HepG2 (cell line): ENCODE data around the gene ARHGEF6. TPM values are rescaled to one million over a fixed set of nuclear protein-coding genes. Genes with fewer than 3 reads are reported as not detected.

Experiments
- ATAC-seq: fragments of 200-7000 bp; cut with Tn5 transposase; 3 replicates; pipeline ENCODE4 v1.9.1; 2020; ENCODE audit warnings: mild to moderate bottlenecking, moderate library complexity
- BruUV-seq: library from RNA; stranded (reverse); fragments of 400-500 nt; replicated peaks from 2 replicates; lab custom pipeline; 2021; lab: Mats Ljungman, UMichigan
- CTCF ChIA-PET: fragments of 300-600 bp; formaldehyde crosslinking; extraction: SDS; loops from one replicate; lab custom pipeline; 2021; ENCODE audit warnings: low total read pairs, inconsistent platforms, low intra/inter-chr PET ratio; lab: Yijun Ruan, JAX
- POLR2A ChIA-PET: fragments of 350-600 bp; sonication (Branson Sonifier 250); formaldehyde crosslinking; loops from one replicate; lab custom pipeline; 2020; ENCODE audit warnings: antibody characterized with exemption, inconsistent platforms; lab: Yijun Ruan, JAX
- DNase-seq: peaks from one replicate; pipeline ENCODE4 v3.0.0-alpha.2; 2015; ENCODE audit warnings: low spot score
- FAIRE-seq: peaks from 3 replicates; lab custom pipeline; 2011; peaks lifted over from hg19 to GRCh38; lab: Jason Lieb, UNC
- H2AFZ ChIP-seq: one replicate; pipeline ENCODE4 v1.6.1; 2011; ENCODE audit warnings: low read length, inconsistent platforms
- H3K27ac ChIP-seq: fragments of 300-600 bp; 3 replicates; pipeline ENCODE4 v1.8.0; 2011; ENCODE audit warnings: mixed run types, mild to moderate bottlenecking, mixed read lengths, low read length, inconsistent platforms; ENCODE audit not compliant: insufficient read depth; ENCODE audit errors: extremely low read length
- H3K27me3 ChIP-seq, 2 experiments: fragments of 200-600 bp in 1 of 2; 2 replicates in 1 of 2; 3 replicates in 1 of 2; pipeline versions ENCODE4 v1.6.0 to v1.8.0; 2011; ENCODE audit warnings: low read length in 2 of 2, mild to moderate bottlenecking in 2 of 2, moderate library complexity in 2 of 2, inconsistent platforms in 1 of 2; ENCODE audit not compliant: insufficient read depth in 2 of 2, control insufficient read depth in 1 of 2
- H3K36me3 ChIP-seq, 2 experiments: fragments of 200-600 bp in 1 of 2; replicated peaks in 1 of 2; 2 replicates in 1 of 2; 3 replicates in 1 of 2; pipeline versions ENCODE4 v1.5.1 to v1.8.0; 2011; ENCODE audit warnings: low read length in 2 of 2, inconsistent platforms in 1 of 2; ENCODE audit not compliant: insufficient read depth in 2 of 2, control insufficient read depth in 1 of 2
- H3K4me1 ChIP-seq: 2 replicates; pipeline ENCODE4 v1.5.1; 2012; ENCODE audit warnings: low read length, inconsistent platforms; ENCODE audit not compliant: insufficient read depth
- H3K4me2 ChIP-seq: 2 replicates; pipeline ENCODE4 v1.6.0; 2011; ENCODE audit warnings: low read depth, low read length, inconsistent platforms
- H3K4me3 ChIP-seq, 3 experiments: fragments of 200-600 bp in 1 of 3; sonication (generic), shearing (Covaris generic) in 1 of 3; replicated peaks in 1 of 3; 2 replicates each; pipeline ENCODE4 v1.5.1; 2011 to 2016; ENCODE audit warnings: low read length in 3 of 3, inconsistent platforms in 2 of 3, low read depth in 2 of 3, mild to moderate bottlenecking in 2 of 3, control low read depth in 1 of 3, mixed read lengths in 1 of 3; ENCODE audit not compliant: insufficient read depth in 1 of 3
- H3K79me2 ChIP-seq: one replicate; pipeline ENCODE4 v1.6.1; 2011; ENCODE audit warnings: low read length, inconsistent platforms; ENCODE audit not compliant: insufficient read depth
- H3K9ac ChIP-seq: 2 replicates; pipeline ENCODE4 v1.6.0; 2011; ENCODE audit warnings: mild to moderate bottlenecking, low read depth, low read length, inconsistent platforms; ENCODE audit not compliant: insufficient read depth
- H3K9me3 ChIP-seq: 2 replicates; pipeline ENCODE4 v1.5.1; 2012; ENCODE audit warnings: mild to moderate bottlenecking, low read length
- H4K20me1 ChIP-seq: 2 replicates; pipeline ENCODE4 v1.6.0; 2011; ENCODE audit warnings: inconsistent platforms, mild to moderate bottlenecking, low read length, moderate library complexity; ENCODE audit not compliant: insufficient read depth
- ATF4 ChIP-seq, 2 experiments: fragments of 450-650 bp in 1 of 2; sonication (generic) in 1 of 2; formaldehyde crosslinking; IDR thresholded peaks; 2 replicates each; pipeline versions ENCODE4 v1.5.0 to v1.8.0; 2020 to 2022; ENCODE audit warnings: mild to moderate bottlenecking in 1 of 2, missing genetic modification reagents in 1 of 2
- CBX2 ChIP-seq, 2 experiments: fragments of 200-600 bp in 1 of 2; sonication (generic); formaldehyde crosslinking in 1 of 2; IDR thresholded peaks; 2 replicates each; pipeline versions ENCODE4 v1.7.0 to v1.8.1; 2018 to 2022; ENCODE audit warnings: low read depth in 2 of 2, low read length in 1 of 2, mild to moderate bottlenecking in 1 of 2, missing genetic modification reagents in 1 of 2
- HOXA3 ChIP-seq: sonication (generic); formaldehyde crosslinking; IDR thresholded peaks from 2 replicates; pipeline ENCODE4 v1.5.0; 2020; ENCODE audit warnings: missing genetic modification reagents
- KDM5A ChIP-seq: fragments of 200-600 bp; sonication (generic); IDR thresholded peaks from 2 replicates; pipeline ENCODE4 v1.7.0; 2018; ENCODE audit warnings: antibody characterized with exemption, mild to moderate bottlenecking, low read length, borderline replicate concordance
- SIX1 ChIP-seq: sonication (generic); formaldehyde crosslinking; IDR thresholded peaks from 2 replicates; pipeline ENCODE4 v1.4.0; 2020; ENCODE audit warnings: missing genetic modification reagents, borderline replicate concordance
- SMC3 ChIP-seq: IDR thresholded peaks from 2 replicates; pipeline ENCODE4 v1.6.1; 2011; ENCODE audit warnings: low read length, improper control_type of control experiment
- TGIF2 ChIP-seq: IDR thresholded peaks from 2 replicates; pipeline ENCODE4 v1.6.1; 2016; ENCODE audit warnings: control low read depth, missing compliant biosample characterization
- ZNF24 ChIP-seq: fragments of 450-650 bp; IDR thresholded peaks from 2 replicates; pipeline ENCODE4 v1.6.1; 2017; ENCODE audit warnings: antibody characterized with exemption, mild to moderate bottlenecking
- ZNF331 ChIP-seq: sonication (generic); formaldehyde crosslinking; IDR thresholded peaks from 2 replicates; pipeline ENCODE4 v1.4.0; 2020; ENCODE audit warnings: missing genetic modification reagents
- ZNF513 ChIP-seq: sonication (generic); formaldehyde crosslinking; conservative IDR thresholded peaks from 2 replicates; pipeline ENCODE4 v1.5.0; 2020; ENCODE audit warnings: missing genetic modification reagents
- ZNF816 ChIP-seq: sonication (generic); formaldehyde crosslinking; IDR thresholded peaks from 2 replicates; pipeline ENCODE4 v1.8.0; 2022; ENCODE audit warnings: missing genetic modification reagents, mild to moderate bottlenecking, borderline replicate concordance
- WGBS: methylation state at CpG from one replicate; pipeline ENCODE4 v1.1.6; 2017; ENCODE audit warnings: low lambda C conversion rate; 5-methylcytosine and 5-hydroxymethylcytosine counted together
- in situ Hi-C: cut with HindIII; loops from 2 replicates; pipeline ENCODE4 v1.10.0; 2017; ENCODE audit warnings: low pct_unique_long_range_greater_than_20kb; ENCODE audit not compliant: extremely low pct_ligation_motif_present
- intact Hi-C: fragments of 100-400 bp; cut with micrococcal nuclease; formaldehyde crosslinking; loops from one replicate; pipeline ENCODE4 v1.10.0; 2022; ENCODE audit not compliant: unreplicated experiment
- polyA plus RNA-seq, 8 experiments: library from polyadenylated mRNA; depleted of rRNA in 3 of 8; stranded (reverse) in 7 of 8; unstranded in 1 of 8; fragments of >200 nt; fragmentation: Illumina TruSeq in 4 of 8; extraction: Trizol in 4 of 8; gene quantifications; 2 replicates each; pipeline versions ENCODE4 v1.2.1 to v1.2.3, GENCODE V29; 2011 to 2016; ENCODE audit warnings: low read depth in 4 of 8, missing spikeins in 1 of 8, mixed read lengths in 1 of 8; ENCODE audit not compliant: insufficient read depth in 1 of 8
- total RNA-seq, 5 experiments: library from RNA; depleted of rRNA; stranded (reverse); fragments of >200 nt; fragmentation: Illumina TruSeq; extraction: Trizol; gene quantifications; 2 replicates each; pipeline ENCODE4 v1.2.3, GENCODE V29; 2016; ENCODE audit warnings: low read depth in 1 of 5
- TF ChIP-seq, protein P1 (sequence below): sonication (generic); formaldehyde crosslinking; IDR thresholded peaks from 2 replicates; pipeline ENCODE4 v1.5.1; 2020; ENCODE audit warnings: missing genetic modification reagents, mild to moderate bottlenecking, borderline replicate concordance

Gene ARHGEF6
- total and polyA plus RNA-seq, 2 of the 13 experiments (the other 11 are each of a cell fraction or from before 2014, with no cell fraction given): 0.03 TPM; not detected in 1

DNA sequence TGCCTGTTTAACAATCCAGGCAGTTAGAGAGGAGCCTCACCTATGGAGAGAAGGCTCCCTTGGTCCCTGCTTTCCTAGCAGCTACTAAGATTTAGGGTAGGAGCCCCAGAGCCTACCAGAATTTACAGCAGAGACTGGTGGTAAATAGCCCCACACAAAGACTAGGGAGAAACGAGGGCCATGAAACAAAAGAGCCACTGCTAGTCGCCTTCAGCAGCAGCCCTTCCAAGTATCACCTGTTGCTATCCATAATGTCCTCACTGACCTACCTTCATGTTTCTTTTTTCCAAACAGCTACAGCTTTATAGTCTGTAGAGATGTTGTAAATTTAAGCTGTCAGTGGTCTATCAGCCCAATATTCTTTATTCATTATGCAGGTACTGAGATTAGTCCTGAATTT lies 25.3 kb downstream of the ARHGEF6 start:
- intact Hi-C loops (no loop called here), in situ Hi-C loops (no loop called here)
- no peaks in the 10 kb centered on the region for H3K79me2 ChIP-seq
- ChIA-PET CTCF (no interaction called here), POLR2A (no interaction called here)
- H4K20me1 ChIP-seq: no peaks in the 10 kb centered on the region
- H3K4me3 ChIP-seq: no peak overlapping the region
- TF ChIP-seq SMC3 (no peak), ATF4 (CRISPR knock-in tag; IDR thresholded peaks at IDR 0.05) (no peak), TGIF2 (CRISPR knock-in tag) (no peak), ZNF24 (no peak), ZNF816 (CRISPR knock-in tag) (no peak), HOXA3 (CRISPR knock-in tag) (no peak), SIX1 (CRISPR knock-in tag) (no peak), ZNF513 (CRISPR knock-in tag) (no peak), CBX2 (IDR thresholded peaks at IDR 0.05; ENCODE audit: low read depth, low read length) (no peak), CBX2 (CRISPR knock-in tag; IDR thresholded peaks at IDR 0.05; ENCODE audit: low read depth) (no peak), KDM5A (no peak), ZNF331 (CRISPR knock-in tag) (no peak)
- TF ChIP-seq, protein P1, sequence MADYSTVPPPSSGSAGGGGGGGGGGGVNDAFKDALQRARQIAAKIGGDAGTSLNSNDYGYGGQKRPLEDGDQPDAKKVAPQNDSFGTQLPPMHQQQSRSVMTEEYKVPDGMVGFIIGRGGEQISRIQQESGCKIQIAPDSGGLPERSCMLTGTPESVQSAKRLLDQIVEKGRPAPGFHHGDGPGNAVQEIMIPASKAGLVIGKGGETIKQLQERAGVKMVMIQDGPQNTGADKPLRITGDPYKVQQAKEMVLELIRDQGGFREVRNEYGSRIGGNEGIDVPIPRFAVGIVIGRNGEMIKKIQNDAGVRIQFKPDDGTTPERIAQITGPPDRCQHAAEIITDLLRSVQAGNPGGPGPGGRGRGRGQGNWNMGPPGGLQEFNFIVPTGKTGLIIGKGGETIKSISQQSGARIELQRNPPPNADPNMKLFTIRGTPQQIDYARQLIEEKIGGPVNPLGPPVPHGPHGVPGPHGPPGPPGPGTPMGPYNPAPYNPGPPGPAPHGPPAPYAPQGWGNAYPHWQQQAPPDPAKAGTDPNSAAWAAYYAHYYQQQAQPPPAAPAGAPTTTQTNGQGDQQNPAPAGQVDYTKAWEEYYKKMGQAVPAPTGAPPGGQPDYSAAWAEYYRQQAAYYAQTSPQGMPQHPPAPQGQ (CRISPR knock-in tag): no peak
- BruUV-seq: no TSS peak
- FAIRE-seq (no peak), DNase-seq (no peak), ATAC-seq (no peak)
- H2AFZ ChIP-seq: no peak overlapping the region
- H3K36me3 ChIP-seq: no peaks in the 10 kb centered on the region
- no peak overlapping the region for H3K27ac ChIP-seq
- H3K9me3 ChIP-seq: no peaks in the 10 kb centered on the region
- 0% methylated on average over 2 of the region's 2 CpGs for WGBS
- no peak overlapping the region for H3K9ac ChIP-seq
- H3K27me3 ChIP-seq: peaks cover 0 to 1% of the 10 kb centered on the region in 2 experiments; a peak in 1 of 5 replicates
- no peaks in the 10 kb centered on the region for H3K4me1 ChIP-seq
- H3K4me2 ChIP-seq: no peak overlapping the region
